Endothelial cell of umbilical vein (primary cell): ENCODE measurements around the gene TMOD1.

Experiments
- CTCF ChIP-seq, 2 donors: IDR thresholded peaks; 1 replicate in 1 of 2; 2 replicates in 1 of 2; pipeline ENCODE4 v1.5.1; 2011; ENCODE audit warnings: low read length in 2 of 2, mild to moderate bottlenecking in 2 of 2, moderate library complexity in 2 of 2, control low read depth in 1 of 2, inconsistent platforms in 1 of 2, low read depth in 1 of 2; ENCODE audit not compliant: insufficient read depth in 1 of 2; ENCODE audit errors: extremely low read depth in 1 of 2
- POLR2A ChIP-seq: IDR thresholded peaks from 2 replicates; pipeline ENCODE4 v1.6.1; 2012; ENCODE audit warnings: low read depth, mild to moderate bottlenecking, control low read depth, low read length

GRCh38 chr9:97562542-97562941 is 61.1 kb downstream of the TMOD1 start:
- TF ChIP-seq POLR2A, result no peak
- no peak for TF ChIP-seq CTCF (IDR thresholded peaks at IDR 0.05; ENCODE audit: extremely low read depth in 1 of 2, insufficient read depth in 1 of 2, low read depth in 1 of 2, low read length in 2 of 2)
